ENCODE data around the gene CCNY.
"Not testable (repeated sequence)": the region's sequence is repeated elsewhere in the genome, so short reads cannot be mapped to it uniquely, and the experiment has no call there.

CCNY gene

GRCh38 chr10:35387768-35388167 lies 51.5 kb downstream of the CCNY start:
- no peak for DNase-seq

DNA sequence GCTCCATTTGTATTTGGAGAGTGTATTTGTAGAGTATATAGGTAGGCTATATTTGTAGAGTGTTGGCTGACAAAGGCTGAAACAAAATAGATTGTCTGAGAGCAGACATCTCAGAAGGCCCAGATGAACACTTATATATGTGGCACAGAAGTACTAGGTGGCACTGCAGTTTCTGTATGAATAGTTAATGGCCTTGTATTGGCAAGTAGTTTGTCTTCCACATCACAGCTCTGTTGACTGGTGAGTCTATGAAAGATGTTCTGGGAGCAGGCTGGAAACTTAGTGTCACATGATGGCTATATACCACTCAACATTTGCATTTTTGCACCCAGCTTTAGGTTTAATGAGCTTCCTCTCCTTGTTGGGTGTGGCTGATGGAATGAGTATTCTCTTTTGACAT lies 51.9 kb downstream of the CCNY start:
- DNase-seq = peak; percentile 20

DNA sequence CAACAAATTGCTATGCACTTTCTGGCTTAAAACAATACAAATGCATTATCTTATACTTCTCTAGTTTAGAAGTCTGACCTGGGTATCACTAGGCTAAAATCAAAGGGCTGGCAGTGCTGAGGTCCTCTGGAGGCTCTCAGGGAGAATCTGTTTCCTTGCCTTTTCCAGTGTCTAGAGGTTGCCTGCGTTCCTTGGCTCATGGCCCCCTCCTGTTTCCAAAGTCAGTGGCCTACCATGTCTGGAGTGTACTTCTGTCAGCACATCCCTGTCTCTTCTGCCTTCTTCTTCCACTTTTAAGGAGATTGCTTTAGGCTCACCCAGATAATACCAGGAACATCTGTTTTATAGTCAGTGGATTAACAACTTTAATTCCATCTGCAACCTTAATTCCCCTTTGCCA lies 52.4 kb downstream of the CCNY start:
- DNase-seq = no peak

DNA sequence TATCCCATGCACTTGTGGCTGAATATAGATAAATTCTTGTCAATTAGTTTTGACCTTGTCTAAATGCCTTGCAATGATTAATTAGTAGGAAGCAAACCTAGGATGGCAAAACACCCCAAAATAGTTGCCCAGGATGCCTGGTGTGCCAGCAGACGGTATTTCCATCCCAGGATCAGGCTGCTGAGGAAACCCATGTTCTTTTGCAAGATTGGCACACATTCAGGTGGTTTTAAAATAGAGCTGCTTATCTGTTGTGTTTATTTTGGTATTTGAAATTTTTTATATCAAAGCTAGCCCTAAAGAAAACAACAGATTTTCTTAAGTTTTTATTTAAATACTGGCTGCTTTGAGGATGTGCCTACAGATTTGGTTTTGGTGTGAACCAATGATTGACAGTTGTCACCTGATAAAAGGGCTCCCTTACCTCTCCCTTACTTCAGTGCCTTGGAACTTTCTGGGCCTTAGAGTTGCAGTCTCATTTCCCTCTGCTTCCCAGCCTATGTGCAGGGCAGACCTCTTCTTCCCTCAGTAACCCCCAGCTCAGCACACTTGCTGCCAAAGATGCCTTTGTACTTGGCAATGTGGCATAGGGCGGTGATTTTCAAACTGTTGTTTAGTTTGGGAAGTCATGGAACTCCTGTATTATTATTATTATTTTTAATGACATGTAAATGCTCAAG lies 54.0 kb downstream of the CCNY start:
- no peak for DNase-seq

GRCh38 chr10:35390843-35391152 lies 54.5 kb downstream of the CCNY start:
- no peak for DNase-seq

DNA sequence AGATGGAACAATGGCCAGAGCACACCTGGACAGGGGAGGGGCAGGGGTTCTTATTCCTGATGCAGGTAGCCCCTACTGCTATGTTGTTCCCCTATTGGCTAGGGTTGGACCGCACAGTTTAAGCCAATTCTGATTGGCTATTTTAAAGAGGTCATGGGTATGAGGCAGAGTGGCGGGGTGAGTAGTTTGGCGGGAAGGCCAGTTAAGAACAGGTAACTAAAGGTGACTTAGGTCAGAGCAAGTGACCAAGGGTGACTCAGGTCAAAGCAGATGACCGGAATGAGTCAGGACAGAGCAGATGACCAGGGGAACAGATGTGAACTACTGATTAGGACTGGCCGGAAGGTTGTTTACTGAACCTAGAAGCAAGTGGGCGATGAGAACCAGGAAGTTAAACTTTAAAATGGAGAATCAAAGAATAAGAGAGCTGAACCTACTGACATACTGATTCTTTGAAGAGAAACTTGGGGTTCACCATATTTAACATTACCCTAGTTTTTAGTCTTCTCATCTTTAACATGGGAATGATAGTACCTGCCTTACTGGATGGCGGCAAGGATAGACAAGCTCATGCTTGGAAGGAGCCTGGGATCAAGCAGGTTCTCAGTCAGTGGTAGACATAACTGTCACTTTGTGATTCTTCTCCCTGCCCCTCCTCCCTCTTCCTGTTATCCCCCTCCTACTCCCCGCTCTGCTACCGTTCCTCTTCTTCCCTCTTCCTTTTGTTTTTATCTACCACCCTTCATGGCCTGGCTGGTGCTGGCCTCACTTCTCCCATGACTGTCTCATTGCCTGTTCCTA lies 55.0 kb downstream of the CCNY start:
- no peak for DNase-seq

- no peak for DNase-seq
Observed at GRCh38 chr10:35391954-35392262, 55.6 kb downstream of the CCNY start.

DNA sequence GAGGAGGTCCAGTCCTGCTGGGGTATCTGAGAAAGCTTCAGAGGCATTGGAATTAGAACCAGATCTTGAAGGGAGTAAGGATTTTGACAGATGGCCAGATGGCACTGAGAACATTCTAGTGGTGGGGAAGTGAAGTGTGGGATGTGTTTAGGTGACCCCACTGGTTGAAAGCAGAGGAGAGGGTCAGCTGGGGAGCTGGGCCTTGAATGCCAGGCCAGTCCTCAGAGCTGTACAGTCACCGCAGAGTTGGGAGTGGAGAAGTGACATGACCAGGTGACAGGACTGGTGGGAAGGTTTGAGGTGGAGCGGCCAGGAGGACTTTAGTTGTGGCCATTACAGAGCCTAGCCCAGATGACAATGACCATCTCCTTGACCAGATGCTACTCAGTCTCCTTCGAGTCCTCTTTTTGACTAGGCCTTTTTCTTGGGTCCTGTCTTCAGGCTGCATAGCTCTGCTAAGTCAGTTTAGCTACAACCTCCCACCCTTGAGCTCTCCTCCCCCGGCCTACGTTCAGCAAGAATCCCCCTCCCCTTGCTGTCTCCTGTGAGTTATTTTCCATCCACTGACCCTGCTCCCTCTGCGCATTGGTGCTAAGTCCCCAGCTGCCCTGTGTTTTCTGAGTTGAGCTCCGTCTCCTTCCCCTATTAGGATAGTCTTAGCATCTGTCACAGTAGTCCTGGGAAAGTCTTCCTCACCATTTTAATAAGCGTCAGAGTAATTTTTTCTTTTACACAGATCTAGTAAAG lies 56.3 kb downstream of the CCNY start:
- DNase-seq = no peak

DNA sequence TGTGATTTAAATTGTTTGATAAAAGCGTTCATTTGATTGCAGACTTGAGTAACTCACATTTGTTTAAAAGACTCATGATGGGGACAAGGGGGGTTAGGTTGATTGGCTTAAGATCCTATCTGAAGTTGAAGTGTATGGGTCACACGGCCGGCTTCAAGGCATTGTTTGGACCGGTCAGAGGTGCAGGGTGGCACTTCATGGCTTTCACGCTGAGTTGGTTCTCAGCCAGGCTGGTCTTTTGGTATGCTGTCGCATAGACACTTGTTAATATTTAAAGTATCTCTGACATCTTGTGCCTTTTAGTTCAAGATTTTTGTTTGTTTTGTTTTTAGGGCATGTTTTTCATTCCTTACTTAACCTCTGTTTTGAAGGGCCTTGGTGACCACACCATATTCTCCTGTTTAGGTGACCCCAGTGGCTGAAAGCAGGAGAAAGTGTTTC lies 58.1 kb downstream of the CCNY start:
- no peak for DNase-seq

GRCh38 chr10:35394934-35395333 lies 58.6 kb downstream of the CCNY start:
- no peak for DNase-seq

- no peak for DNase-seq
Observed at GRCh38 chr10:35396560-35397434, 60.5 kb downstream of the CCNY start.

GRCh38 chr10:35397953-35398352 lies 61.6 kb downstream of the CCNY start:
- no peak for DNase-seq

GRCh38 chr10:35398355-35398754 lies 62.0 kb downstream of the CCNY start:
- DNase-seq = no peak

DNA sequence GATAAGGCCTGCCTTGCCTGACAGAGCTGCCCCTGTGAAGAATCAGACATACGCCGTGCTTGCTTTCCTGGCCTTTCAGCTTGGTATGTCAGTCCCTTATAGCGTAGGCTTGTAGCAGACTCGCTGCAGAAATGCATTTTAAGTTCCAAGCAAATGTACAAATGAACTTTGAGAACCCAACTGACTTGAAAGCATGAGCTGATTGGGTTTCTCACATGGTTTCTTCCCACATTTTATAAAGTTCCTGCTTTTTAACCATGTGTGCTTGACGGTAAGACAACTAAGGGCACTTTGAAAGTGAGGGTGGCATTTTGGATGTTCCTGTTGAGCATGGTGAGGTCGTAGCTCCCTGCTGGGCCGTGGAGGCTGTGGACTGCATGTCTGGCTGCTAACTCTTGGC lies 62.6 kb downstream of the CCNY start:
- DNase-seq = no peak

DNA sequence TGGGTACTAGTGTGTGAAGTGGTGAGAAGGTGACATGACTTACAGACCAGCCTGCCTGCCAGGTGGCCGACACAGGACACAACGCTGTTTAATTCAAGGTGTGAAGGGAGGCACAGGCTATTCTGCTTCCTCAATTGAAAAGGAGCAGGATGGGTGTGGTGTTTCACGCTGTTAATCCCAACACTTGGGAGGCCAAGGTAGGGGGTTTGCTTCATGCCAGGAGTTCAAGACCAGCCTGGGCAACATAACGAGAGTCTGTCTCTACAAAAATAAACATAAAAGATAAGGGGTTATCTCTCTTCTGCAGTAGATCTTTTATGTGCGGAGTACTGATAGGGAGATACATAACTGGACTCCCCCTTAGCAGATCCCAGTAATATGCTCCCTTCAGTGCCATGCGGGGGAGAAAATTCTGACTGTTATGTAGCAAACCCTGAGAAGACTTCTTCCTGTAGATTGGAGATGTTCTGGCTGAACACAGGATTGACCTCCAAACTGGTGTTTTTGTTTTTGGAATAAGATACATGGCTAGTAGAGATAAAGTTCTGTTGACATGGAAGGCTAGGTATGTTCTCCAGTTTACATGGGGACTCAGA lies 63.2 kb downstream of the CCNY start:
- DNase-seq = no peak

DNA sequence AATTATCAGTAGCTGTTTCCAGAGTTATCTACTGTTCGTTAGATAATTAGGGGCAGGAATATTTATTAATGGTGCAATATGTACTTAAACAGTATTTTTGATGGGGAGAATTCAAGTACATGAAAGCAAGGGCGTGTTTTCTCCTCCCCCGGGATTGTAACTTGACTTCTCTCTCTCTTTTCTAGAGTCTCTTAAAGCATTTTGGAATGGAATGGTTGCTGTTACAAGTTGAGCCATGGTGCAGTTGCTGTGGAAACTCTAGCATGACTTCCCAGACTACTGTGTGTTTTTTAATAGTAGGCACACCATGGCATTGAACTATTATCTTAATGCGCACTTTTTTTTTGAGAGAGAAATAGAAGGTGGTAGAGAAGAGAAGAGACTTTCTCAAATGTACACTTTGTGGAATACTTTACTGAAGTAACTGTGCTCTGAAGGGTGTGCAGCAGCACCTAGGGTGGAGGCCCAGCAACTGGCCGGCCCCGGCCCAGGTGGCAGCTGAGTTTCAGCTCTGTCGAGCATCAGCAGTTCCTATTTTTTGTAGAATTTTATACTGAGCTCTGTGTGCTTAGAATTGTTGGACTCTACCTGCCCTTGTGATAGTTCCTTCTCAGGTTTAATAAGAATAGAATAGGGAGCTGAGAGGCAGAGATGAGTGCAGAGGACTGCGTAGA lies 64.4 kb downstream of the CCNY start:
- DNase-seq = no peak

- DNase-seq = not testable (repeated sequence)
Observed at GRCh38 chr10:35403491-35403890, 67.2 kb downstream of the CCNY start.

- not testable (repeated sequence) for DNase-seq
Observed at GRCh38 chr10:35404077-35404476, 67.8 kb downstream of the CCNY start.

DNA sequence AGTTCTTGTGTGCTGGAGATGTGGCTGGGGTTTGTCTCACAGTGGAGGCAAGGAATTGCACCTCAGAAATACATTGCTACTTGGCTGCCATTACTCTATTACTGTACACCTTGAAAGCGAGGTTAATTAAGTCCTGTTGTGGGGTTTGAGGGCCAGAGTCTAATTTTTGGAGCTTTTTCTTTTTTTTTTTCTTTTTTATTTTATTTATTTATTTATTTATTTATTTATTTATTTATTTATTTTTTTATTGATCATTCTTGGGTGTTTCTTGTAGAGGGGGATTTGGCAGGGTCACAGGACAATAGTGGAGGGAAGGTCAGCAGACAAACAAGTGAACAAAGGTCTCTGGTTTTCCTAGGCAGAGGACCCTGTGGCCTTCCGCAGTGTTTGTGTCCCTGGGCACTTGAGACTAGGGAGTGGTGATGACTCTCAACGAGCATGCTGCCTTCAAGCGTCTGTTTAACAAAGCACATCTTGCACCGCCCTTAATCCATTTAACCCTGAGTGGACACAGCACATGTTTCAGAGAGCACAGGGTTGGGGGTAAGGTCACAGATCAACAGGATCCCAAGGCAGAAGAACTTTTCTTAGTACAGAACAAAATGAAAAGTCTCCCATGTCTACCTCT lies 69.8 kb downstream of the CCNY start:
- not testable (repeated sequence) for DNase-seq

DNA sequence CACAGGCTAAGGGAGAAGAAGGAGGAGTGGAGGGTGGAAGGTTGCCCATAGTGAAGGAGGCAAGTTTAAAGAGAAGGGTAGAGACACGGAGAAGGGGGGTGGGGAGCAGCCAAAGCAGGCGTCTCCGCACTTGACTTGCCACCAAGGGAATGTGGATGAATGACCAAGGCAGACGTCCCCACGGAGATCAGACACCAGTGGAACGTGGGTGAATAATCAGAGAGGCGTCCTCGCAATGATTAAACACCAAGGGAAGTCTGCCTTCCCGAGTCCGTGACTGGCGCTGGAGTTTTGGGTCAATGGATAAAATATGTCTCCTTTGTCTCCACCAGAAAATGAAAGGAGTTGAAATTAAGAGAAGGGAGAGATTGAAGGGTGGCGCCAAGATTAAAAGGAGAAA lies 71.4 kb downstream of the CCNY start:
- not testable (repeated sequence) for DNase-seq

DNA sequence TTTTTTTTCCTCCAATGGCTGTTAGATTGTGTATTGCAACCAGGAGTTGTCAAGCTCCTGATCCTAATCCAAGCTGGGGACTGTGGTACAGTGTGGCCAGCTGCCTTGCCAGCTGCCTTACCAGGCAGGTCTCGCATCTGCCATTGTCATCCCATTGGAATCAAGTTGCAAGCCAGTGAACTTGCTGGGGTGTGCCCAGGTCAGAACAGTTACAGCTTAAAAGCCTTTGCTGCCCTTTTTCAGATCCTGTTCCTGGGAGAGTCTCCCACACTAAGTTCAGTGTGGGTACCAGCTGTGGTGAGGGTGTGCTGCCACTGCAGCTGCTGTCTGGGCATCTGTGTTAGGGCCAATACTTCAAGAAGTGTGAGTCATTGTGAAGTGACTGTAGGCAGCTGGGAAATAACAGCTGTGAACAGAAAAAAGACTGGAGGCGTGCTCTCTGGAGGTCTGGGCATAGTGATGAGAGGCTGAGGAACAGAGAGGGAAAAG lies 72.8 kb downstream of the CCNY start:
- peak; percentile 24 for DNase-seq

Measured in activated CD4-positive, alpha-beta T cell treated with anti-CD3 and anti-CD28 coated beads, Interleukin-10, Interleukin-2, amounts not matched to agents 100 ng/mL and 50 ng/mL, durations not matched to agents 16 hours and 8 hours (primary cell).